Neural progenitor cell (in vitro differentiated cells): ENCODE measurements around the gene C2orf49.

ENCODE experiments used
- CTCF ChIP-seq: fragments of 200-600 bp; sonication (generic); IDR thresholded peaks from 2 replicates; pipeline ENCODE4 v1.5.1; 2017; ENCODE audit warnings: antibody characterized with exemption, mild to moderate bottlenecking
- EZH2 ChIP-seq: fragments of 200-600 bp; sonication (generic); IDR thresholded peaks from 2 replicates; pipeline ENCODE4 v1.6.1; 2017; ENCODE audit warnings: antibody characterized with exemption, mild to moderate bottlenecking, moderate library complexity

GRCh38 chr2:105307550-105307949 is 29.8 kb upstream of the C2orf49 start:
- no peak for TF ChIP-seq CTCF
- TF ChIP-seq EZH2, result no peak
